A549 treated with RU486 at 1 μM for 4 hours (cell line): ENCODE results near the gene GABRA6. TPM values are rescaled to one million over a fixed set of nuclear protein-coding genes. Genes with fewer than 3 reads are reported as not detected.

Experiments
- total RNA-seq: library from RNA; stranded (reverse); fragments of 200-300 nt; extraction: Qiagen RNA extraction; gene quantifications from 5 replicates; pipeline ENCODE4 v1.2.3, GENCODE V29; 2022; ENCODE audit warnings: low read depth

Gene GABRA6
- not detected in 5 replicates for total RNA-seq

GRCh38 chr5:161685461-161685860, at the start of gene GABRA6:
Gene GABRA6, plus strand, starts transcription at chr5:161685721. Its CDS starts 269 bp downstream, at chr5:161685990.

Other genes with a start within 250 kb of the GABRA6 start
- gene GABRB2, start 139.0 kb upstream of the GABRA6 start, total RNA-seq = not detected in 5 replicates
- not detected in 5 replicates for gene GABRA1, start 162.4 kb downstream of the GABRA6 start, total RNA-seq